Astrocyte of the cerebellum (primary cell): ENCODE measurements around the gene ARRDC2.
A peak's percentile ranks its signal among the peaks of the same experiment; 100 is the strongest.

ENCODE experiments used
- DNase-seq: peaks from one replicate; pipeline ENCODE4 v3.0.0-alpha.2; 2011; ENCODE audit warnings: low read depth
- H3K4me3 ChIP-seq: 2 replicates; pipeline ENCODE4 v1.5.1; 2011; ENCODE audit warnings: mild to moderate bottlenecking, low read depth, low read length, moderate library complexity
- CTCF ChIP-seq: IDR thresholded peaks from 2 replicates; pipeline ENCODE4 v1.5.1; 2012; ENCODE audit warnings: low read length, low read depth, moderate library complexity, mild to moderate bottlenecking; ENCODE audit errors: missing control alignments
- in situ Hi-C: cut with HindIII; loops from 2 replicates; pipeline ENCODE4 v1.10.0; 2017; ENCODE audit warnings: low sequenced_read_pairs

ARRDC2 gene

GRCh38 chr19:18014197-18014596 lies 6.2 kb downstream of the ARRDC2 start:
- no peak for DNase-seq
- in situ Hi-C loops: no loop called here
- no peak for TF ChIP-seq CTCF
- H3K4me3 ChIP-seq: no peak overlapping the region

- H3K4me3 ChIP-seq: no peak overlapping the region
- in situ Hi-C loops: no loop called here
- no peak for TF ChIP-seq CTCF
- no peak for DNase-seq
Measured at GRCh38 chr19:18016209-18016910, 8.4 kb downstream of the ARRDC2 start.

DNA sequence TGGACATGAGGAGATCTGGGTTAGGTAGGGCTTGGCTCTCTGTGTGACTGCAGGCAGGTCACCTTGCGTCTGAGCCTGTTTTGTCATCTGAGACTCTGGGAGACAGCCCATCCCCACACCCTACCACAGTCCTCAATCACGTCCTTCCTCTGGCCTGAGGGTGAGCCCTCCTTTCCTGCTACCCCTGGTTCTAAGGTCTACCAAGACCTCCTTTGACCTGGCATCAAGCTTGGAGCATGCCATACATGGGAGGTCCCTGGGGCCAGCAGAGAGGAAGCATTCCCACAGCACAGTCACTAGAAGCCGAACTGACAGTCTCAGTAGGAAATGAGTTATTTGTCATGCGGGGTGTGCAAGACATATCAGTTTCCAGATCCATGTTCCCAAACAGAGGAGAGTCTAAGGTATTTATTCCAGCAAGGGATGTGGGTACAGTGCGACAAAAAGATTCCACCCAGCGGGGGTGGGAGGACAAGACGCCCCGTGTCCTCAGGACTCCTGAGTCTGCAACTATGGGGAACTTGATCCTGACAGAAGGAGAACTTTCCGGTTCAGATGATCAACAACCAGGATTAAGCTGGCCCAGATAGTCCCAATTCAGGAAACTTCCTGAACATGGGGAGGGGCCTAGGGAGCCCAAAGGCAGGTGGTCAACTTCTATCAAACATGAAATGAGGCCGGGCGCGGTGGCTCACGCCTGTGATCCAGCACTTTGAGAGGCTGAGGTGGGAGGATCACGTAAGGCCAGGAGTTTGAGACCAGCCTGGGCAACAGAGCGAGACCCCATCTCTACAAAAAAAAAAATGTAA lies 9.5 kb downstream of the ARRDC2 start:
- TF ChIP-seq CTCF: no peak
- no peak overlapping the region for H3K4me3 ChIP-seq
- no peak for DNase-seq
- in situ Hi-C loops: no loop called here

- in situ Hi-C loops: no loop called here
- TF ChIP-seq CTCF: no peak
- no peak overlapping the region for H3K4me3 ChIP-seq
- DNase-seq: no peak
Measured at GRCh38 chr19:18020212-18021085, 12.5 kb downstream of the ARRDC2 start.

DNA sequence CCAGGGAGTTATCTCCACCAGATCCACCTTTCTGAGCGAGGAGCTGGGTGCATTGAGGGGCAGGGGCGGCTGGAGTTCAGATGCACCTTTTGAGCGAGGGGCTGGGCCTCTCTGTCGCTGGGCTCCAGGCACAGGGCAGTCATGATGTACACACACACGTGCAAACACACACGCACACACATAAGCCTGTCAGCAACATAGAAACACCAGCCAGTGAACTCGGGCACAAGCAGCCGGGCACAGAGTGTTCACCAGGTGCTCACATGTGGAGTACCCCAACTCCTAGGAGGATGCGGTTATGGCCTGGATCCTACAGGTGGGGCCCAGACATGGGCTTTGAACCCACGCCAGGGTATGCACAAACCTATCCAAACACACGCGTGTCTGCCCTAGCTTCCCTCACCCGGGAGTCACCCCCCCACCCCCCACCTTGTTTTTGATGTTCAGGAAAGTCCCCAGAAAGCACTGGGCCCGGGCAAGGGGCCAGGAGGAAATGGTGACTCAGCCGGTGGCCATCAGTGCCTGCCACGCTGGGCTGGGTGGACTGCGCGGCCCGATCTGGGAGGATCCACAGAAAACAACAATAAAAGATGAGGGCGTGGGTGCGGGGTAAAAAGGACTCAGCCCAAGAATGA lies 13.3 kb downstream of the ARRDC2 start:
- no peak for TF ChIP-seq CTCF
- in situ Hi-C loops: no loop called here

More for the DNA sequence above, 13.3 kb downstream of the ARRDC2 start:
- DNase-seq: peak; percentile 42
- H3K4me3 ChIP-seq: no peak overlapping the region
